RKO (cell line): ENCODE data around the gene PCBD1.
"Not testable (repeated sequence)": the region's sequence is repeated elsewhere in the genome, so short reads cannot be mapped to it uniquely, and the experiment has no call there.

Experiments used
- DNase-seq: peaks from one replicate; pipeline ENCODE4 v3.0.0-alpha.2; 2016; ENCODE audit warnings: low spot score

Gene PCBD1

DNA sequence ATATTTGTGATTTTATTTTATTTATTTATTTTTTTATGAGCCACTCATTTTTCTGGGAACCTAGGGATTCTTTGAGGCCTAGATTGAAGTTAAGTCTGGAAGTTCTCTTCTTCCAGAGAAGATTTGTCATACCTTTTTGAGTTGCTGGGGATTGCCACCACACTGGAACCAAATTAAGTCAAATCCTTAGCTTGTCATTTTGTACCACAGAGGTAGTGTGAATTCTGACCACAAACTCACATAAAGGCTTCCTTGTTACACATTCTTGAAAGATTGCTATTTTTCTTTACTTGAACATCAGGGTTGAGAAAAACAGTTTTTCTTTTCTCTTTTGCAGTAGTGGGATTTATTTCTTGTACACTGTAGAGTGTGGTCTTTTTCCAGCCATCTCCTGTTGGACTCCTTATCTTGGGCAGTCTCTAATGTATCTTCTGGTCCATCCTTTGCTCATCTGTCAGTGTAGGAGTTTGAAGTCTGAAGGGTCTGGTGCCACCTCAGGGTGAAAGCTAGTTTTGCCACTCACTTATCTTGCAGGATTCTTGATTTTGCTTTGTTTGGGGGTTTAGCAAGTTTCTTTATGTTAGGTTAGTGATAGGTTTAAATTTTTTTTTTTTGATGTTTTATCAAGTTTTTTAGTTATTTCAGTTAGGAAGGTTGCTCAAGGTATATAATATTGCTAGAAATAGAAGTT, 24.8 kb downstream of the PCBD1 start:
- no peak for DNase-seq

DNA sequence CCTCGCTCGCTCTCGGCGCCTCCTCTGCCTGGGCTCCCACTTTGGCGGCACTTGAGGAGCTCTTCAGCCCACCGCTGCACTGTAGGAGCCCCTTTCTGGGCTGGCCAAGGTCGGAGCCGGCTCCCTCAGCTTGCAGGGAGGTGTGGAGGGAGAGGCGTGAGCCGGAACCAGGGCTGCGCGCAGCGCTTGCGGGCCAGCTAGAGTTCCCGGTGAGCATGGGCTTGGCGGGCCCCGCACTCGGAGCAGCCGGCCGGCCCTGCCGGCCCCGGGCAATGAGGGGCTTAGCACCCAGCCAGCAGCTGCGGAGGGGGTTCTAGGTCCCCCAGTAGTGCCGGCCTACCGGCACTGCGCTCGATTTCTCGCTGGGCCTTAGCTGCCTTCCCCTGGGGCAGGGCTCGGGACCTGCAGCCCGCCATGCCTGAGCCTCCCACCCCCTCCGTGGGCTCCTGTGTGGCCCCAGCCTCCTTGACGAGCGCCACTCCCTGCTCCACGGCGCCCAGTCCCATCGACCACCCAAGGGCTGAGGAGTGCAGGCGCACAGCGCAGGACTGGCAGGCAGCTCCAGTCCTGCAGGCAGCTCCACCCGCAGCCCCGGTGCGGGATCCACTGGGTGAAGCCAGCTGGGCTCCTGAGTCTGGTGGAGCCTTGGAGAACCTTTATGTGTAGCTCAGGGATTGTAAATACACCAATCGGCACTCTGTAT, 26.7 kb downstream of the PCBD1 start:
- DNase-seq = not testable (repeated sequence)

DNA sequence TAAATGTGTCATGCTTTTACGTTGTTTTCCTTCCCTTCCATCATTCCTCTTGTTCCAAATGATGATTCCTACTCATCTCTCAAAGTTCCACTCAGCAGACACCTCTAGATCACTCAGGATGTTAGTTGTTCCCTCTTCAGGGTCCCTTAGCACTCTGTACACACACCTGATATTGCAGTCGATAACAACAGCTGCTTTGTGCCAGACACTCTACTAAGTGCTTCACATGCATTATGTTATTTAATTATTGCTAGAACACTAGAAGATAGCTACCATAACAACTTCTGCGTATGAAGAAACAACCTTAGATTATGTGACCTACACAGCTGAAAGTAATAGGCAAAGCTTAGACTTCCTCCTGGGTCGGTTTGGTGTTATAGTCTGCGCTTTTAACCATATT, 29.6 kb downstream of the PCBD1 start:
- no peak for DNase-seq

DNA sequence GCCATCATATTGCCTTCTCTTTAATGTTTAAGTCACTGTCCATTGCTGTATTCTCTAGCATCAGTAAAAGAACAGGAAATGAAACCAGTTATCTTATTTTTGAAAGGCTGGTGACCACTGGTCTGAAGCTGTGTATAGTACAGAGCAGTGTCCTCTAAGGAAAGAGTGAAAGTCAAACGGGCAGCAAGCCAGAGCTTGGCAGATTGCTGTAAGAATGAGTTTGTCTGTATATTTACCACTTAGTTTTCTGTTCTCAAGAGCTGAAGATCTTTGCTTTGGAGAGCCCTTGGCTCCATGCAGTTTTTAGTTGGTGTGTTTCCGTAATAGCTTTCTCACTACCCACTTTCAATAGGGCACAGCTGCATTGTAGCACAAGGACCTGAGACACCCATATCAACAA, 31.9 kb downstream of the PCBD1 start:
- no peak for DNase-seq

DNA sequence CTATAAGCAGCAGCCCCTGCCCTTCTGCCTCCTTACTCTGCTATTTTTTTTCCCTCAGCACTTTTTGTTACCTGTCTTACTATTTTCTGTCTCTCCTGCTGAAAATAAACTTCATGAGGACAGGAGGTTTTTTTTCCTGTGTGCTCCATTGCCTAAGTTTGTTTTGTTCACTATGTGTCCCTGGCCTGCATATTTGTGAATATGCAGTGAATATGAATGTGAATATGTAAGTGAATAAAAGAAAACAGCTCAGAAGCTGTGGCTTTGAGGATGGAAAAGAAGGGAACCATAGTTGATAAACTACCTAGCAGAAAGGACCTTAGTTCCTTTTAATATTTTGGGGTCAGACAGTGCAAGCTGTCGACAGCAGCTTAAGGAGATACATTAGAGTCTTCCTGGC, 34.9 kb downstream of the PCBD1 start:
- no peak for DNase-seq

DNA sequence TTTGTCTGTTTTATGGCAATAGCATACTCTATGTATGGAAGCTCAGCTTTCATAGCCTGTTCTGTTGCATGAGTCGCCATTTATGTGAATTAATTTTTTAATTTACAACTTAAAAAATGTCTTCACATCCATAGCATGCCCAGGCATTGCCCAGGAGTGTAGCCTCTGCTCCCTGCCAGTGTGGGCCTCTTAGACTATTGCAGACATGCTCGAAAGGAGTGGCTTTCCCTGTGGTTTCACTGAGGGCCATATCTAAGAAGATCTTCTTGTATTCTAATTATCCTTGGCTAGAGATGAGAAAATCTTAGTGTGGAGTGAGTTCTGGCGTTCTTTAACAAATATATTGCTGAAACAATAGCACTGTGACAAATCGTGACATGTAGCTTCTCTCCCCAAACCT, 35.3 kb downstream of the PCBD1 start:
- DNase-seq = no peak

DNA sequence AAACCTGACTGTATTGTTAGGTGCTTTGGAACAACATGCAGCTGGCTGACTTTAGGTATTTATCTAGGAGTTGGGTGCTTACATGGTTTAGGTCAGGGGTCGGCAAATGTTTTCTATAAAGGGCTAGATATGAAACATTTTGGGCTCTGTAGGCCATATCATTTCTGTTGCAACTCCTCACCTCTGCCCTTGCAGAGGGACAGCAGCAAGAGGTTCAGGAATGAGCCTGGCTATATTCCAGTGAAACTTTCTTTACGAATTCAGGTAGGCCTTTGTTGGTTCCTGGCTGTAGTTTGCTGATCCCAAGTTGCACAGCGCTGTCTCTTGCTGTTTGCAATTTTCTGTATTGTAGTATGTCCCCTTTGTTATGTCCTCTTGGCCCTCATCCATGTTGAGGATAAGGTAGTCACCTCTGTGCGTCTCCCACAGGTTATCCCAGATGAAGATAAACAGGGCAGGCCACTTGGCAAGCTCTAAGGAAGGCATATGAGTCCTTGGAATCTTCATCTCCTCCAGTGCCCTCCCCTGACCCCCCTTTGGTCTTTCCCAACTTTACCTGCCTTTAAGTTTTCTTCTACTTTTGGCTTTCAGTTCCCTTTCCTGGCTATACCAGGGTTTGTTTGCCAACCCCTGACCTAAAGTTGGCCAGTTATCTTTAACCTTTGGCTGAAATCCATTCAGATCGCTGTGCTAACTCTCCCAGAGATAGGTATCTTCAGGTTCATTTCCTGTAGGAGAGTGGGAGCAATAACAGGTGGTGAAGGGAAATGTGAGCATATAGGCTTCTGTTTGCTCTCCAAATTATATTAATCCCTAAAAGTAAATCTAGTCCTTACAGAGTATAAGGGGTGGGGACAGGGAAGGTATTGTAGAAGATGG, 36.5 kb downstream of the PCBD1 start:
- DNase-seq = no peak

DNA sequence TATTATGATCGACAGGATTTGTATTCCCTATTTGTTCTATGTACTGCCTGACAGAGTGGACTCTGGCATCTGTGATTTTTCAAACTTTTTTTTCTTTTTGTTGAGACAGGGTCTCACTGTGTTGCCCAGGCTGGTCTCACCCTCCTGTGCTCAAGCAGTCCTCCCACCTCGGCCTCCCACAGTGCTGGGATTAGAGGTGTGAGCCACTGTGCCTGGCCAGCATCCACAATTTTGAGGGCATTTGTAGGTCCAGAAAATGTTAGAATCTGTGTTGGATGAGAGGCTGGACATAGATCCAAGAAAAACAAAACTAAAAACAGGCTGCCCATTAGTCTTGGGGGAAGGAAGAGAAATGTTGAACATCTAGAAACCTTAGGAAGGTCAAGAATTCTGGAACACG, 38.3 kb downstream of the PCBD1 start:
- DNase-seq = no peak

DNA sequence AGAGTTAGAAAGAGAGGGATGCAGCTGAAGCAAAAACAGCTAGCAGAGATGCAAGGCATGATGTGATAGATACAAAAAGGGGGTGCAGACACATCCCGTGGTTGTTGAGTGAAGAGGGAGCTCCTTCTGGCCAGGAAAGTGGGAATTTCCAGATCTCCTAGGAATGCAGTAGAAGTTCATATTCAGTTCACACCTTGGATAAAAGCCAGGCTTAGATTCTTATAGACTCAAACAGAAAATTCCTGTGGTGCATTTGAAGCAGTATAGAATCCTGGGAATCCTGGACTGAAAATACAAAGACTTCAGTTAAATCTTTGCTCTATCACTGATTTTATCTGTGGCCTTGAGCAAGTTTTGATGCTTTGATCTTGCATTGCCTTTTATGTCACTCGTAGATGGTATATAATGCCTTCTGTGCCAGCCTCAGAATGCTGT, 38.8 kb downstream of the PCBD1 start:
- DNase-seq = no peak

DNA sequence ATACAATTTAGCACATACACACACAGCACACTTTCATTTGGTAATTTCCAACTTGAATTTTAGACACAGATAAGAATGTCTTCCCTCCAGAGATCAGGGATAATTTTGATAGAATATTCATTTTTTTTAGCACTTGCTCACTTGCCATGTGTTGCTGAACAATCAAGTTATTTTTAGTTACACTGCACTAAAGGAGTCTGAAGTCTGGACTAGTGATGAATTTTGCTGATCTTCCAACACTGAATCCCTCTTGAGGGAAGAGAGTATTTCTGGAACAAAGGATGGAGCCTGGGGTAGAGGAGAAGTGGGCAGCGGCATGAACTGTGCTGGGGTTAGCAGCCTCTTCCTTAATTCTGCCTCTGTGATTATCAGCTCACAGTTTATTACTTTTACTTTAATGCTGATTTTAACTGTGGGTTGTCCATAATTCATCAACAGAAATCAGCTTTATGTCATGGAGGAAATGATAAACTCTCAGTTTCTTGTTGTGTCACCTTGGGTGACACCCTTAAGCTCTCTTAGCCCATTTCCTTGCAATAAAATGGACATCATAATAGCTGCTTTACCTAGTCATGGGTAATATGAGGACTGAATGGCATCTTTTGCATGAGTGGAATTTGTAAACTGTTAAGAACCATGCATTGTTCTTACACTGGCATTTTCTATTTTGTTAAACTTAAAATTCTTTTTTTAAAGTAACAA, 40.6 kb downstream of the PCBD1 start:
- DNase-seq = no peak

DNA sequence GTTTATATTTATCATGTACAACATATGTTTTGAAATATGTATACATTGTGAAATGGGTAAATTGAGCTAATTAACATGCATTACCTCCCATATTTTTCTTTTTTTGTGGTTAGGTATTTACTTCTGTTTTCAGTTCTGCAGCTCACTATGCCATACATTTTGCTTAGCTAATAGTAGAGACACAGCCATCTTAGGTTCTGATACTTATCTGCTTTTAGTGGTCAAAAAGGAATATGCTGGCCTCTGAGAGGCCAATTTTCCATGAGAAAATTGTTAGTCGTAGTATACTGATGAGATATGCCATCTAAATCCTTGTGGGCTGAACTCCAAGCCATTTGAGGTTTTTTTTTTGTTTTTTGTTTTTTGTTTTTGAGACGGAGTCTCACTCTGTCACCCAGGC, 41.6 kb downstream of the PCBD1 start:
- no peak for DNase-seq

DNA sequence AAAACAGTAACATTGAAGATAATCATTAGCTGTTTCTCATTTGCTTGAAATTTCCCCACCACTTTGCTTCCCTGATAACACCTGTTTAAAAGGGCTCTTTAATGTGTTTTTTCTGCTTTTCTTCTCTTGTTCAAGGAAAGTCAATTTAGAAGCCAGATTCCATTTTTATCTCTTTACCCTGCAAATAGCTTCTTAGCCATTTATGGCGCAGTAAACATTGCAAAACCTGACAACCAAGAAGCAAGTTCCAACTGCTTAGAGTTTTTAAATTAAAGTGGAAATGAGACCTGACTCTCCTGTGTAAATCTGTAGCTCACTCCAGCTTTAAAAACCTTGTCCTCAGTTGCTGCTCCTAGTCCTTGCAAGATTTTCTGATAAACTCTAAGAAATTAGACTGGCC, 42.5 kb downstream of the PCBD1 start:
- DNase-seq = no peak

DNA sequence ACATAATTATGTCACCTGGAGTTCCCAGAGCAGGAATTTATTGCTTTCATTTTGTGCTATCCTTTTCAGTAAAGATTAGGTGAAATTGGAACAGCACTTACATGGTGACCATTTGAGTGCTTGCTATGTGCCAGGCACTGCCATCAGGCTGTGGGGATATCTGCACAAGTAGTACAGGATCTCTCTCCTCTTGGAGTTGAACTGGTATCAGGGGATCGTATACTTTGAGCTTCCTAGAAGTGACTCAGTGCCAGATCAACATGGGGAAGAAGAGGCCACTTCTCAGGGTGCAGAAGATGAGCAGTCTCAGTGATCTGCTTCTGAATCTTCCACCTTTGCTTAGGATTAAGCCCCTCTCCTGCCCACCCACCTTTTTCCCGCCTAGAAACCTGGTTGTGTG, 43.1 kb downstream of the PCBD1 start:
- DNase-seq = no peak

DNA sequence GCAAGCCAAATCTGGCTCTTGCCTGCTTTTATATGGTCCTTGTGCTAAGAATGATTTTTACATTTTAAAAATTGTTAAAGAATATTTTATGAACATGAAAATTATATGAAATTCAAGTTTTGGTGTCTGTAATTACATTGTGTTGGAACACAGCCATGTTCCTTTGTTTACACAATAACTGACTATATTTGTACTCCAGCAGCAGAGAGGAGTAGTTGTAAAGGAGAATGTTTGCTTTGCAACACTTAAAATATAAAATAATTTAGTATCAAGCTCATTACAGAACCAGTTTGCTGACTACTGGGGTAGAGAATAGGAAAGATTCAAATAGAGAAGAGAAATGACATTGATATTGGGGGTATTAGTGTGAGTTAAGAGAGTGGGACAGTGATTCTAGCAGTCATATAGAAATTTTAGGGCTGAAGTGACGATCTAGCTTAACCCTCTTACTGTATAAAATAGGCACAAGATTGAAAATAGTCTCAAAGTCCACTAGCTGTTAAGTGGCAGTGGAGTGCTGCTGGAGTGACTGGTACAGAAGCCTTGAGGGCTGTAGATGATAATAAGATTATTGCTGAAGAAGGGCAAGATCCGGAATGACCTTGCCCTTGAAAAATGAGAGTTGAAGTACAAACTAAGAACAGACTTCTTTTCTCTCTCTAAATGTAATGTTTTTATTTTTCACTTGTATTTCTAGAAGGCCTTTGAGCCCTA, 44.4 kb downstream of the PCBD1 start:
- no peak for DNase-seq

DNA sequence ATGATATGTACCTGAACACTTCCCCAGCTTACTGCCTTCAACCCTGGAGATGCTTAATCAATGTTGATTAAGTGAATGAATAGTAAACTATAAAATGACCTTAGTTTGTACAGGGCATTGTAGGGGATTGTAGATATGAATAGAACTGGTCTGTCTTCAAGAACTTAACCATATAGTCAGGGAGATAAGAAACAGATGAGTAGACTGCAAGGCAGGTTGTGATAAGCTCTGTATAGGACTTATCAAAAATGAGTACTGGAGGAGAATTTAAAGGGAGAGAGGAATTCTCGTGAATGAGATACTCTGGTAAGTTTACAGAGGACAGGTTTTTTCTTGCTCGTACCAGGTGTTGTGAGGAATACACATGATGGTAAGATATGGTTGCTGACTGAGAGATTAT, 45.0 kb downstream of the PCBD1 start:
- no peak for DNase-seq

DNA sequence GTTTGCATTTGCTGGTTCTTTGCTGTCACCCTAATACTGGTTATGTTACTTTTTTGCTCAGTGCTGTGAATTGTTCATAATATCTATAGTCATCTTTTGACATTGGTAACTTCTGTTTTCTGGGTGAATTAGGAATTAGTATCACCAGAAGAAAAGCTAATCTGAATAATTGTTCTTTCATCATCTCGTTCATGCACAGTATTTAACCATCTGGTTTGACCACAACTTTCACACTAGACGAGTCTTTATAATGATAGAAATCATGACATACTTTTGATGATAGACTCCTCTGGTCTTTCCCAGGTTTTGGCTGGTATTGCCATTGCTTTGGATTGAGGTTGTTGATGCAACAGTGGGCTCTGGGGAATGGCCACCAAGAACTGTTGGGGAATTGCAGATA, 47.5 kb downstream of the PCBD1 start:
- DNase-seq = no peak

DNA sequence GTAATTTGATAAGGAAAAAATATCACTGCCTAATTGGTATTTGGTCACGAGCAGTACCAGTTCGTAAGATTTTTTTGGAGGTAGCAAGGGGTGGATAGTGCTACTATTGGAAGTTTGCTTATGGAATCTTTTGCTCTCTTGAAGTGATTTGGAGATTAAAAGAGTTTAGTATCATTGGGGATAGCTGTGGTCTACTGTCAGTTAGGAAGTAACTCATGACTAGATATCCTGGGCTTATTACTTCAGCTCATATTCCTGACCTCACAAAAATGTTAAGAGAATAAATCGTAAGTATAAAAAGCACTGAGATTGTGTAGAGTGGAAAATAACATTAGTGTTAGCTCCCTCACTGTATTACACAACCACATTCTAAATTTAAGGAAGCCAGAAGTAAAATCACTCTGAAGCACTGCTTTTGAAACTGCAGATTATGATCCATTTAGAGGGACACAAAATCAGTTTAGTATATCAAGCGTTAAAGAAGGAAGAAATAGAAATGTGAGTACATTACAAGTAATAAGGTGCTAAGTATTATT, 50.0 kb downstream of the PCBD1 start:
- DNase-seq = no peak

DNA sequence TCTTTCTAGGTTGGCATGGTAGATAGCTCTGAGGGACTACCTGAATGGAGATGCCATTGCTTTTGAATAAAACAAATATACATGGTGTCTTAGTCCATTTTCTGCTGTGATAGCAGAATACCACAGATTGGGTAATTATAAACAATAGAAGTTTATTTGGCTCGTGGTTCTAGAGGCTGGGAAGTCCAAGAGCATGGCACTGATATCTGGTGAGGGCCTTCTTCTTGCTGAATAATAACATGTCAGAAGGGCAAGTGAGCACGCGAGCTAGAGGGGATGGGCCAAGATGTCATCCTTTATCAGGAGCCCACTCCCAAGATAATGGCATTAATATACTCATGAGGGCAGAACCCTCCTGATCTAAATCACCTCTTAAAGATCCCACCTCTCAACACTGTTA, 50.7 kb downstream of the PCBD1 start:
- no peak for DNase-seq

DNA sequence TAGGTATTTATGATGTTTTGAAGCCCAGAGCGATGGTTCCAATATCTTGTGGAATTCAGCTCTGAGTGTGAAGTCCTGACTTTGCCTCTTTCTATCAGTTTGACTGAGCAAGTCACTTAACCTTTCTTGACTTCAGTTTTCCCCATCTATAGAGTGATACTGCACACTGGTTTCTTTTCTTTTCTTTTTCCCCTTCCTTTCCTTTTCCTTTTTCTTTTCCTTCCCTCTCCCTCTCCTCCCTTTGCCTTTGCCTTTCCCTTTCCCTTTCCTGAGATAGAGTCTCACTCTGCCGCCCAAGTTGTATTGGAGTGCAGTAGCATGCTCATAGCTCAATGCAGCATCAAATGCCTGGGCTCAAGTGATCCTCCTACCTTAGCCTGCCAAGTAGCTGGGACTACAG, 52.0 kb downstream of the PCBD1 start:
- no peak for DNase-seq

DNA sequence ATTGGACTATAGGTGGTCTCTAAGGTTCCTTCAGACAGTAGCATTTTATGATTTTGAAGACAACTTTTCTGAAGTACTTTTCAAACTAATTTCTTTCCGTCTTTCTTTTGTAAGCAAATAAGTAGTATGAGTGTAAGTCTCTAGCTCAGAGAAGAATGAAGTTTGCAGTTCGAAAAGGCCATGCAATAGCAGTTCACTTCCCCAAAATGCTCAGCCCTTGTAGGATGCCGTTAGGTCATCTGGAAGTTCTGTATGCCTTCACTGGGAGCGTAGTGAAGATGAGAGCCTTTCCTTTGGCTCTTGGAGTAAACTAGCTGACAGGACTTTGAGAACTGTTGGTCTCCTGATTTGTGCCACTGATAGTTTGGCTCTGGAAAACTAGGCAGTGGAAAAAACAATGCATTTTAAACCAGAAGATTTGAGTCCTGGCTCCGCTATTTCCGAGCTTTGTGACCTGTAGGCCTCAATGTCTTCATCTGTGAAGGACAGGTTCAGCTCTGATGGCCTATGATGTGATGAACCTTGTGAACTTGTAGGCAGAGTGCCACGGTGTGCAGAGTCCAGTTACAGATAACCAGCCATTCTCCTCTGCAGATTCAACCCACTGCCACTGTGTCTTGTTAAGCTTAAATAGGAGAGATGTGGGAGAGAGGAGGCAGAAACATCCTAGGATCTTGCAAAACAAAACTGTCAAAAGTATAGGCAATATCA, 53.8 kb downstream of the PCBD1 start:
- no peak for DNase-seq

DNA sequence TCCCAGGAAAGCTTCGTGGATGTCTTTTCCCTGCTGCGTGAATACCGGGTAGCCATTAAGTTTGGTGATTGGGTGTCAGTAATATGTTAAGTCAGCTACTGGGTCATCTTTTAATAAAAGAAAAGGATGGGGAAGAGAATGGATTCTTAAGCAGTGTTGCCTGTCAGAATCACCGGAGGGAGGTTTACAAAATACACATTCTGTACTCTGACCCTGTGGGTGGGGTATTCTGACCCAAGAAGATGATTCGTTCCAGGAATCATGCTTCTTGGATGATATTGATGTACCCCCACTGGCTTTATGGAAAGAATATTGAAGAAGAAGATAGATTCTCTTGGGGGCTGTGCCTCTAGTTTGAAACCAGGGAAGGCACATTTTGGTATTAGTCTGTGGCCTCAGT, 54.3 kb downstream of the PCBD1 start:
- DNase-seq = no peak
